GM21423 (cell line): ENCODE measurements around the gene IFT122.
"Not testable (repeated sequence)": the region's sequence is repeated elsewhere in the genome, so short reads cannot be mapped to it uniquely, and the experiment has no call there.

Experiments
- ATAC-seq: cut with Tn5 transposase; IDR thresholded peaks from one replicate; pipeline ENCODE4 v1.9.1; 2021; ENCODE audit warnings: mild to moderate bottlenecking, moderate library complexity; ENCODE audit not compliant: unreplicated experiment

Gene IFT122

DNA sequence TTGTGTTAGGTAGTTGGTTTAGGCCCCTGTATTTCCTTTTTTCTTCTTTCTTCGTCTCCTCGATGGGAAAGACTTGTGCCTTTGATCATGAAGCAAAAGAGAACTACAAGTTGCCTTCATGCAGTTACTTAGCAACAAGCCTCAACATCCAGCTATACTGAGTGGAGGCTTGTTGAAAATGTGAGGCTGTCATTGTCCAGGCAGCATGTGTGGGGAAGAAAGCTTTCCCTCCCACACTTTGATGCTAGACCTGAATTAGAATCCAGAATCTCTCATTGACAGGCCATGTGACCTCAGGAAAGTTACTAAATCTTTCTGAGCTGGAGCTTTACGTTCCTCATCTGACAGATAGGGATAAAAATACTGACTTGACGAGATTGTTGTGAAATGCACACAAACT, 23.7 kb downstream of the IFT122 start:
- ATAC-seq = no peak

DNA sequence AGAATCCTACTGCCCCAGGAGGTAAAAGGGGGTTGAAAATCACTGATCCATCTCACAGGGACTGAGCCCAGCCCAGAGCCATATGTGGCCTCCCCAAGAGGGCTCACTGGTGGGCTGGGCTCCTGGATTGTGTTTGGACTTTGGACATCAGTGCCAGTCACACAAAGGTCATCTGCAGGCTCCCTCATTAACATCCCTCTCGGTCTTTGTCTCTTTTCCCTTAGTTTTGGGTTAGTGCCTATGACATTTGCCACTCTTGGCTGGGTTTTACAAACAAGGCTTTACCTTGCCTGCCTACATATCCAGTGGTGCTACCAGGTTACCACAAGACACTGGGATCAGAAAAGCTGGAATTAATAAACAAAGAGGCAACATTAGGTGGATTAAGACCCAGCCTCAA, 27.9 kb downstream of the IFT122 start:
- no peak for ATAC-seq

DNA sequence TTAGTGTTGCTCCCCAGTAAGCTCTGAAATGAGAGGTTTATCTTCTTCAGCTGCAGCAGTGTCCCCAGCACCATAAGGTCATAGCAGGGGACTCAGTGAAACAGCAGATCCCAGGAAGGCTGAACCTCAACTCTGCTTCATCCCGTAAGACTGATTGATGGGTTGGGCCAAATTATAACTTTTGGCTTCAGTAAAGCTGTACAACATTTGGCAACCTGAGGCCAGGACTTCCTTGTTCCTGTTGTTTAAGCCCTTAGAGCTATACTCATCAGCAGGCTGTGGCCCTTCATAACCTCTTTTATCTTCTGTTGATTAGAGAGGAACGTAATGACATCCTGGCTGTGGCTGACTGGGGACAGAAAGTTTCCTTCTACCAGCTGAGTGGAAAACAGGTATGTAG, 29.0 kb downstream of the IFT122 start:
- no peak for ATAC-seq

DNA sequence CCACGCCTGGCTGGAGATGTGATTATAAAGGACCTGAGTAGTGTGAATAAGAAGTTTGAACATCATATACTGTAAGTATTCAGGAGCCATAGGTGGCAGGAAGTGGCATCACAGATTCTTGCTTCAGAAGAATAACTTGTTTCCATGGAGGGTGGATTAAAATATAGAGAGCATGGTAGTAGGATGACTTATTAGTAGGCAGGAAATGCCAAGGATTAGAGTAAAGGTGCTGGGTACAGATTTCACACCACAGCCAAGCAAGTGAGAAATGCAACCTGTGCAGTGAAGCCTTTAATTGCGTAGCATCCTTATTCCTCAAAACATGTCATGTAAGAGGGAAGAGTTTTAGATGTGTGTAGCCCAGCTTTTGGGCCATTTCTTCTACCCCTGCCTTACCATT, 30.8 kb downstream of the IFT122 start:
- ATAC-seq = no peak

DNA sequence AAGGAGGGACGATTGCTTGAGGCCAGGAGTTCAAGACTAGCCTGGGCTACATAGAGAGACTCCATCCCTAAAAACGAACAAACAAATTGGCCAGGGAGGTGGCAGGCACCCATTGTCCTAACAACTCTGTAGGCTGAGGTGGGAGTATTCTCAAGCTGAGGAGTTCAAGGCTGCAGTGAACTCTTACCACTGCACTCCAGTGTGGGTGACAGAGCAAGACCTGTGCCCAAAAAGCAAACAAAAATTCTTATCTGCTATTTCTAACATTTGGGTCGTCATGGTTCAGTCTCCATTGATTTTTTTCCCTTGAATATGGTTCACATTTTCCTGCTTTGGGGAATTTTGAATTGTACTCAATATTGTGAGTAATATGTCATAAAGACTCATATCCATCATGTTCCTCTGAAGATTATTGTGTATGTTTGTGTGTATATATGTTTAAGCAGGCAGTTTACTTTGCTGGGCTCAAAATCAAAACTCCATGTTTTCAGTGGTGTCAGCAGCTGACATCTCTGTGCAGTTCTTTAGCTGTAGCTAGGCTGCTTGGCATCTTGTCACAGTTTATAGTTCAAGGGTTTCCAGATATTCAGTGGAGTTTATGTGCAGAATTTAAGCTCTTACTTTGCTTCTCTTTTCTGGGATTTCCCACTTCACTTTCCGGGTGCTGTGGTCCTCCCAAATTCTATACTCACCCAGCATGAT, 33.2 kb downstream of the IFT122 start:
- no peak for ATAC-seq

DNA sequence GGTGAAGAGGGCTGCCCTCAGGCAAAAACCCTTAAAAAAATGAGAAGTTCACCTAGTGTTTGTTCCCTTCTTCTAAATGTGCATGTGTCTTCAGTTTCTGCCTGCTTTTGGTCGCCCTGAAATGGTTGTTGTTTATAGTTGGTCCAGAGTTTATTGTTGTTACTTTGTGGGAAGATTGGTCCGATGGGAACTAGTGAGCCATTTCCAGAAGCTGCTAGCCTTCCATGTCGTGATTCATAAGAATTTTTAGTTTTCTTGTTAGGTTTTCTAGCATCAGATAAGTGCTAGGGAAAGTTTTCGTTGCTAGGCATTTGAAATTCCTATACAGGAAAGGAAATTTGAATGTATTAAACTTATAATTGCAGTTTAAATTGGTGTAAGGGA, 33.7 kb downstream of the IFT122 start:
- no peak for ATAC-seq

DNA sequence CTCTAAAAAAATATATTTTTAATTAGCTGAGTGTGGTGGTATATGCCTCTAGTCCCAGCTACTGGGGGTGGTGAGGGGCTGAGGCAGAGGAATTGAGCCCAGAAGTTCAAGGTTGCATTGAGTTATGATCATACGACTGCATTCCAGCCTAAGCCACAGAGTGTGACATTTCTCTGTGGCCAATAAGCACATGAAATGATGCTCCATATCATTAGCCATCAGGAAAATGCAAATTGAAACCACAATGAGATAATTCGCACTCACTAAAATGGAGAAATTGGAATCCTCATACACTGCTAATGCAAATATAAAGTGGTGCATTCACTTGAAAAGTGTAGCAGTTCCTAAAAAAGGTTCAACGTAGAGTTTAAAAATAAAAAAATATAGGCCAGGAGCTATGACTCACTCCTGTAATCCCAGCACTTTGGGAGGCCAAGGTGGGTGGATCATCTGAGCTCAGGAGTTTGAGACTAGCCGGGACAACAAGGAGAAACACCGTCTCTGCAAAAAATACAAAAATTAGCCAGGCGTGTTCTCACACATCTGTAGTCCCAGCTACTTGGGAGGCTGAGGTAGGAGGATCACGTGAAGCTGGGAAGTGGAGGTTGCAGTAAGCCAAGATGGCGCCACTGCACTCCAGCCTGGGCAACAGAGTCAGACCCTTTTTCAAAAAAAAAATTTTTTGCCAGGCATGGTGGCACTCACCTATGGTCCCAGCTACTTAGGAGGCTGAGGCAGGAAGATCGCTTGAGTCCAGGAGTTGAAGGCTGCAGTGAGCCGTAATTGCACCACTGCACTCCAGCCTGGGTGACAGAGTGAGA, 35.2 kb downstream of the IFT122 start:
- ATAC-seq = no peak

DNA sequence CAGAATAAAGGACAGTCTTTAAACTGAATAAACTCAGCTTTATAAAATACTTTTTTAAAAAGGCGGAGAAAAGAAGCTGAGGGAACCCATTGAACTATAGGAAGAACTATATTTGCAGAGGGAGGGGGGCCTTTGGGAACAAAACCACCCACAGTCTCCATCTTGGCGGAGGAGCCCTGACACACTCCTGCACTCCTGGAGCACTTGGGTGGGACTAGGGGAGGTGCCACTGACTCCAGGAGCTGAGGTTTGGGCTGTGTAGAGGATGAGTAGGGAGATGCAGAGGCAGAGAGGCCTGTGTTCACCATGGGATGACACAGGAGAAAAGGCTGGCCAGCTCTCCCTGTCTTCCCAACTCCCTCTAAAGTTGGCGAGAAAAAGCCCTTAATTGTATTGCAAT, 35.8 kb downstream of the IFT122 start:
- no peak for ATAC-seq

DNA sequence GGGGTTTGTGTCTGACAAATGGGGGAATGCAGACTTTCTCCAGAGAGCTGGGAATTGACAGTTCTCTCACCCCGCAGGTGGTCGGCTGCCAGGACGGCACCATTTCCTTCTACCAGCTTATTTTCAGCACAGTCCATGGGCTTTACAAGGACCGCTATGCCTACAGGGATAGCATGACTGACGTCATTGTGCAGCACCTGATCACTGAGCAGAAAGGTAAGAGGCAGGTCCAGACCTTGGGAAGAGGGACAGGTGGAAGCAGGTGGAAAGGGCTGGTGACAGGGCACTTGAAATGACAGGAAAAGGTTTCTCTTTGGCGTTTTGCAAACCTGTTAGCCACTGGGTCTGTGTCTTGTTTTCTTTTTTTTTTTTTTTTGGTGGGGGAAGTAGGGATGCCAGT, 36.6 kb downstream of the IFT122 start:
- ATAC-seq = no peak

DNA sequence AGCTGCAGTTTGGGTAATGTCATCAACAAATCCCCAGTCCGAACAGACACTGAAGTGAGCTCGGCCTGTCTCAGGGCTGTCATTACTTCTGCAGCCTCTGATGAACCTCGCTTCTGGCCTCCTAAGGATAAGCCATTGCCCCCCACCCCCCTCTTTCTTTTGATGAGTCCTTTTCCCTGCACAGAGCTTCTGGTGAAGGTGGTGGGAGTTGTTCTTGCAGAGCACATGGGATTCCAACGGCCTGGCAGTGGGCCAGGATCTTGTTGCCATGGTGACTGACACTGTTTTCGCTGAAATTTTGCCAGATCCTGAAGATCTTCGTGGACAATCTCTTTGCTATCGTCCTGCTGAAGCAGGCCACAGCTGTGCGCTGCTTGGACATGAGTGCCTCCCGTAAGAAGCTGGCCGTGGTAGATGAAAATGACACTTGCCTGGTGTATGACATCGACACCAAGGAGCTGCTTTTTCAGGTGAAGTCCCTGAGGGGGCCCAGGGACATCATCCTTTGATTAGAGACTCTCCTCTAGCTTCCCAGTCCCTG, 41.3 kb downstream of the IFT122 start:
- ATAC-seq = not testable (repeated sequence)

DNA sequence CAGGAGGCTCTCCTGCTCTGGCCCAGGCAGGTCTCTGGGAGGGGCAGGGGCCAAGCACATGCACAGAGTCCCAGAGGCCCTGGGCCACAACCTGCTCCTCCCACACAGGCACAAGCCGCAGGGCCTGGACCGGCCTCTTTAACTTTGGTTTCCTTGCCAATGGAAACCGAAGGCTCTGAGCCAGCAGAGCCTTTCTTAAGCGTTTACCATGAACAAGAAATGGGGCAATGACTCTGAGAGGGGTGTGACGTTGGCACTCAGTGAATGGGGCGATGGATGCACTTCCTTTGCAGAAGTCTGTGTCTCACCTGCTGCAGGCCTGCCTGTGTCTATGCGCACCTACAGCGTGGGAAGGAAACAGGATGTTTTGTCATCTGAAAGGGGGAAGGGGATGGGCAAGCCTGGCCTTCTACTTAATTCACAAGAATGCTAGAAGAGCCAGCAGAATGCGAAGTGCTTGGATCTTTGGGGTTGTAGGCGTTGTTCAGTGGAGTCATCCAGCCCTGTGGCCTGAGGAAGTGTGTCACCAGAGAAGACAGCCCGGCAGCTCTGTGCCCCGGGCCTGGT, 41.8 kb downstream of the IFT122 start:
- no peak for ATAC-seq

DNA sequence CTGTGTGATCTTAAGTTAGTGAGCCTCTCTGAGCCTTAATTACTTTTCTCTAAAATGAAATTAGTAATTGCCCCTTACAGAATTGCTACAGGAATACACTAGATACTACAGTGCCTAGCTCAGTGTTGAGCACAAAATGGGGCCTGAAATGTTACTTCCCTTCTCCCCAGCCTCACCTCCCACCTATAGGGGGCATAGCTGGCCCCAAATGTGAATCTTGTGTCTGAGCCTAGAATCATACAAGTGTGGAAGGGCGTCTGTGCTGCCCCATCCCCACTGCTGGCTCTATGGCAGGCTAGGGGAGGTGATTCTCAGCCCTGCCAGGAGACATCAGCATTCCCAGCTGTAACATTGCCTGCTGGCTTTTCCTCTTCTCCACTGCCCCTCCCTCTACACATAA, 42.7 kb downstream of the IFT122 start:
- ATAC-seq = no peak

DNA sequence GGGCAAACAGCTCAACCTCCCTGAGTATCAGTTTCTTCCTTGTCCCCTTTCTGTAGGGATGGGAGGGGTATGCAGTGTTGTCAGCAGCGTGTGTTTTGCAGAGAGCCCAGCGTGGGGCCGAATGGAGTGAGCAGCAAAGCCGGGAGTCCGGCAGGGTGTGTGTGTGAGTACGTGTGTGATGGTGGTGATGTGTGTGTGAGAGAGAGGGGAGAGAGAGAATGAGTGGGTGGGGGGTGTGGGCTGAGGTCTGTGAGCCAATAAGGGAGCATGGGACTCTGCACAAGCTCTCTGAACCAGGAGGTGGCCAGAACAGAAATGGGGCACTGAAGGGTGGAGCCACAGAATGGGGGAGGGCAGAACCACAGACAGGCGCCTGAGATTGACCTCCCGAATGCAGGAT, 43.8 kb downstream of the IFT122 start:
- no peak for ATAC-seq

DNA sequence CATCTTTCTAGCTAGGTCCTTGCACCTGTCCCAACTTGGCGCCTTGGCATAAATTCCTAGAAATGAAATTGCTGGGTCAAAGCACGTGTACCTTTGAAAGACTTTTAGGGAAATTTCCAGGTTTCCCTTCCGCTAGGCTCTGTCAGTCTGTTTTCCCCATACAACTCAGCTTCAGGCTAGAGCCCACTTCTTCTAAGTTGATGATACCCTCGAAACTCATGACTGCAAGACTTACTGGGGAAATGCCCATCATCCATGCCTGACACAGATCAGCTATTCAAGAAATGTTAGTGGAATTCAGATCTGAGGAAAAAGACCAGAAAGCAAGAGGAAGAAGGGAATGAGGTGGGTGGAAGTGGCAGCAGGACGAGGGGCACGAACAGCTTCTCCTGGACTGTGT, 45.1 kb downstream of the IFT122 start:
- ATAC-seq = not testable (repeated sequence)

DNA sequence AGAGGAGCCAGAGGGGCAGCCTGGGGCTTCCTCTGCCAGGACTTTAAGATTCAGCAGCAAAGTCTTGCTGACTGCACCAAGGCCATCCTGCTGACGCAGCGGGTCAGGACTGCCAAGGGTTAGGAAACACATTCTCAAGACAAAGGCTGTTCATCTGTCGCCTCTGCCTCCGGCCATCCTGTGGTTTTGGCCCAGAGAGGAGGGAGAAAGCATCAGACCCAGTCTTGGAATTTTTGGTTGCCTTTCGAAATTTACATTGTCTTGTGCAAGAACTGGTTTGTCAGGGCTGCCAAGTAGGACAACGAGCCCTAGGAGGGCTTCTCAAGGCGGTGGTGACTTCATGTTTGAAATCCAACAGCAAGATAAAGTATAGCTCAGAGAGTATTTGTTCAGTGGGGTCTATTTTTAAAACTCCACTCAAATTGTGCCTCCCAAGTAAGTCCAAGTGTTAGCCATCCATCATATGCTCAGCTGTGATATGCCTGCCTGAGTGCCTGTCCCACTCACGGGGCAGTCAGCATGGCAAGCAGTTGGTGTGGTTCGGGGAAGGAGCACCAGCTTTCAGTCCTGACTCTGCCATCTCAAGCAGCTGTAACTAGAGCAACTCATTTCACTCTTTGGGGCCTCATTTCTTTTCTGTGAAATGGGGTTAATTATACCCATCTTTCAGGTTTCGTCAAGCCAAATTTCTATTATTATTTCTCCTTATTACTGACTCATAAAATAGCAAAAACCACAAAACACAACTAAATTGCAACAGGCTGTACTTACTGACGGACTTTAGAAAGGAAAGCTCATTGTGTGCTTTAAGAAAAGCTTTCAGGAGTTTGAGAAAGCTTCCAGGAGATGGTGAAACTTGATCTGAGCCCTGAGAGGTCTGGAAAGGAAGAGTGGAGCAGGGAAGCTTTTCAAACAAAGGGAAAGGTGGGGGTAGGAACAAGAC, 46.0 kb downstream of the IFT122 start:
- ATAC-seq = no peak

DNA sequence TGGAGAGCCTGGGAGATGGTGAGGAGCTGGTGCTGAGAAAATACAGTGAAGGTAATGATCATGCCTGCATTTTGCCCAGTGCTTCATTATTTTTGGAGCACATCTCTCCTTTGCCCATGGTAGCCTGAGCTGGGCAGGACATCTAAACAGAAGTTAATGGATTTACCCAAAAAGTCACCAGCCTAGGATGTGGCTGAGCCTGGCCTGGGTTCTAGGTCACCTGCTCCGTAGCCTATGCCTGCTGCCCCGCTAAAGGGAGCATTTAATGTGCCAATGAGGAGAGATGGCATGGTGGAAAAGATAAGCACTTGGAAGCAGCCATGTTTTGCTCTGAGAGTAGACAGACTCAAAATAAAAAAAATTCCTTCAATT, 46.6 kb downstream of the IFT122 start:
- no peak for ATAC-seq

DNA sequence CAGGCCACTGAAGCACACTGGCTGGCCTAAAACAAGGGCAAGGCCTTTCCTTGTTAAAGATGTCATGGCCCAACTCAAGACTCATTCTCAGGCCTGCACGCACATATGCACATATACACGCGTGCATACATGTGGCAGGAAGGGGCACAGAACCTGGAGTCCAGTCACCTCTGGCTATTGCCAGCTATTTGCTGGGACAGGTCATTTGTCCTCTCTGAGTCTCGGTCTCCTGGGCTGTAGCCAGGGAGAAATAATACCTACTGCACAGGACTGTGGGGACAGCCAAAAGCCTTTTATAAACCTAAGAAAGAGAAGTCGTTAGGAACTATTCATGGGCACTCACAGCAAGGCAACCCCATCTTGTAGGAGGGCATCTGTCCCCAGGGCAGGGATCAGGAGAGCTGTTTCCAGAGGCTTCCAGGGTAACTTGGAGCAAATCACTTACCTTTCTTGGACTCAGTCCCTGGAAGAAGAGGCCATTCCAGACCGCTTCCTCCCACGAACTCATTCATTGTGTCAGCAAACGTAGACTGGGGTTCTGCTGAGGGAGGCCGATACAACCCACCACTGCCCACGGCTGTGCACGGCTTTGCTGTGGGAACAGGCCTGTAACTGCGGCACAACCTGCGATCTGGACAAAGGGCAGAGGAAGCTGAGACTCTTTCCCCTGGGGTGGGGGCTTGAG, 47.3 kb downstream of the IFT122 start:
- no peak for ATAC-seq

DNA sequence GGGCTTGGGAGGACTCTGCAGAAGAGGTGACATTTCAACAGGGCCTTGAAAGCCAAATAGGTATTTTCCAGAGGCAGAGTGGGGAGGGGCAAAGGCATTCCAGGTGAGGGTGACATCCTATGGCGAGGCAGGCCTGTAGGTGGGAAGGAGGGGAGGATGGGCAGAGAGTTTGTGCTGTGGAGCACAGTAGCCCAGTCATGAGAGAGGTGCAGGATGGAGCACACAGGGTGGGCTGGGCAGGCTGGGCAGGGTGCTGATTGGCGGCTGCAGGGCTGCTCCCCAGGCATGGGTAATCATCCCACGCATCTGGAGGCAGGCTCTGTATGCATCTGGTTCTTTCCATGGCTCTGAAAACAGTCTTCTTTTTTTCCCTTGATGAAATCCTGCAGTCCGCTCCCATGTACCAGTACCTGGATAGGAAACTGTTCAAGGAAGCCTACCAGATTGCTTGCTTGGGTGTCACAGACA, 47.9 kb downstream of the IFT122 start:
- ATAC-seq = not testable (repeated sequence)

DNA sequence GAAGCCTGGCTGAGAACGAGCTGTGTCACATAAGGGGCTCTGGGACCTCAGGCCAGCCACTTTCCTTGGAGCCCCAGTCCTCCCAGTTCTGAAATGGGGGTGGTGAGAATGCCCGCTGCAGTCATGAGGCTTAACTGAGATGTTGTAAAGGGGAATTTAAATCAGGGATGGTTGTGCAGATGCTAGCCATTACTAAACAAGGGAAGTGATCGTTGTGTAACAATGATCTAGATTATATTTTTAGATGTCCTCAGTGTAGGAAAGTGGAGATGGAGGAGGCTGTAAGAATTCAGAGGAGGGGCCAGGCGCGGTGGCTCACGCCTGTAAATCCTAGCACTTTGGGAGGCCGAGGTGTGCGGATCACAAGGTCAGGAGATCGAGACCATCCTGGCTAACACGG, 49.2 kb downstream of the IFT122 start:
- not testable (repeated sequence) for ATAC-seq

DNA sequence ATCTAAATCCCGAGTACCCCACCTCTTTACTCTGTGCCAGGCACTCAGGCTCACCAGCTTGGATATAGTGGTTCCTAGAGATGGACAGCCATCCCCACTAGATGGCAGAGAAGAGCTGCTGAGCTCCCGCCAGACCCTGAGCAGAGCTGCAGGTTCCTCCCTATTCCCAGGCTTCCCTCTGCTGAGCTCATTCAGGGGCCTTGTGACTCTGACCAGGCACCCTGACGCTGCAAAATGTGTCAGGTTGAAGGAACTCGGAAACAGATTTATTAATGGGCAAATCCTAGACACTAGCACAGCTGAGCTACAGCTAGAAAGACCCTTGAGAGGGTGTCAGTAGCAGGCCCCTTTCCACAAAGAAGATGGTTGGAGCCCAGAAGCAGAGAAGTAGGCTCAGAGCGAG, 50.2 kb downstream of the IFT122 start:
- ATAC-seq = peak; percentile 62
